Right lobe of liver (tissue), 4 donors: ENCODE measurements around the gene USP11.

Source experiments
- CTCF ChIP-seq, 4 donors: fragments of 200-600 bp in 3 of 4; fragments of 450-650 bp in 1 of 4; IDR thresholded peaks; one replicate each; pipeline versions ENCODE4 v1.5.1 to v1.8.0; 2016 to 2022; ENCODE audit warnings: antibody characterized with exemption in 4 of 4, mild to moderate bottlenecking in 2 of 4
- POLR2A ChIP-seq: fragments of 450-650 bp; IDR thresholded peaks from one replicate; pipeline ENCODE4 v1.6.1; 2017; ENCODE audit warnings: antibody characterized with exemption, mild to moderate bottlenecking
- donor health status: DM: no; HTN: no; CAD: no.
- donor health status: DM: no; HTN: no; CAD: no.
- donor health status: DM: no; HTN: yes; CAD: no.

DNA sequence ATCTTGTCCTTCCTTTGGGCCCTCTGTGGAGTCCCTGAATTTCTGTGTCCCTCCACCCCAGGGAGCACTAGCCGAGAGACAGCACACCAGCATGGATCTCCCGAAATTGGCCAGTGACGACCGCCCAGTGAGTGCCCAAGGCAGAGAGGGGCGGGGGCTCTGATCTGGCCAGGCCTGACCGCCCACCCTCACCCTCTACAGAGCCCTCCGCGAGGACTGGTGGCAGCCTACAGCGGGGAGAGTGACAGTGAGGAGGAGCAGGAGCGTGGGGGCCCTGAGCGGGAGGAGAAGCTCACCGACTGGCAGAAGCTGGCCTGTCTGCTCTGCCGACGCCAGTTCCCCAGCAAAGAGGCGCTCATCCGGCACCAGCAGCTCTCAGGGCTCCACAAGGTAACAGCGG, 47.6 kb upstream of the USP11 start:
- TF ChIP-seq CTCF (IDR thresholded peaks at IDR 0.05) (no peak), POLR2A (no peak)
